ENCODE results near the gene LYRM4. TPM values are rescaled to one million over a fixed set of nuclear protein-coding genes. Genes with fewer than 3 reads are reported as not detected.
A peak's percentile ranks its signal among the peaks of the same experiment; 100 is the strongest.

LYRM4 gene
- total RNA-seq, 4 donors from 2014 or later, result 8.4 to 20.1 (median 12.2) TPM

DNA sequence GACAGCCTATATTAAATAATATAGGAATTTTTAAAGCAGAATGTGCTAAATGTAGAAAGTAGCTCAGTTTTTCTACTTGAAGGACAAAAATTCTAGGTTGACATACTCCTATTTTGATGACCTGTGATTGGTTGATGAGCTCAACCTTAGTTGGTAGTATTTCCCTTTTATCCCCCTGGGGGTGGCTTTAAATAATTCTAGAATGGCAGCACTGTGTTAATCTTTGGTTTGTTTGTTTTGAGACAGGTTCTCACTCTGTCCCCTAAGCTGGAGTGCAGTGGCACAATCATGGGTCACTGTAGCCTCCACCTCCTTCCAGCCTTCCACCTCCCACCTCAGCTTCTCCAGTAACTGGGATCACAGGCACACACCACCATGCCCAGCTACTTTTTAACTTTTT, 29.8 kb upstream of the LYRM4 start:
- no peaks in the 10 kb centered on the region for H3K9me3 ChIP-seq
- in situ Hi-C loops (cut with MboI; ENCODE audit: low sequenced_read_pairs in 4 of 4) (no loop called here), intact Hi-C loops (cut with DNase I; ENCODE audit: low total_unique reads) (no loop called here)
- no peaks in the 10 kb centered on the region for H3K27me3 ChIP-seq
- H3K4me1 ChIP-seq, result peaks cover 25 to 28% of the 10 kb centered on the region in 2 donors
- H3K27ac ChIP-seq, result no peak overlapping the region
- no peaks in the 10 kb centered on the region for H3K36me3 ChIP-seq
- DNase-seq, result no peak
- no peak for ATAC-seq
- TF ChIP-seq, protein P1, sequence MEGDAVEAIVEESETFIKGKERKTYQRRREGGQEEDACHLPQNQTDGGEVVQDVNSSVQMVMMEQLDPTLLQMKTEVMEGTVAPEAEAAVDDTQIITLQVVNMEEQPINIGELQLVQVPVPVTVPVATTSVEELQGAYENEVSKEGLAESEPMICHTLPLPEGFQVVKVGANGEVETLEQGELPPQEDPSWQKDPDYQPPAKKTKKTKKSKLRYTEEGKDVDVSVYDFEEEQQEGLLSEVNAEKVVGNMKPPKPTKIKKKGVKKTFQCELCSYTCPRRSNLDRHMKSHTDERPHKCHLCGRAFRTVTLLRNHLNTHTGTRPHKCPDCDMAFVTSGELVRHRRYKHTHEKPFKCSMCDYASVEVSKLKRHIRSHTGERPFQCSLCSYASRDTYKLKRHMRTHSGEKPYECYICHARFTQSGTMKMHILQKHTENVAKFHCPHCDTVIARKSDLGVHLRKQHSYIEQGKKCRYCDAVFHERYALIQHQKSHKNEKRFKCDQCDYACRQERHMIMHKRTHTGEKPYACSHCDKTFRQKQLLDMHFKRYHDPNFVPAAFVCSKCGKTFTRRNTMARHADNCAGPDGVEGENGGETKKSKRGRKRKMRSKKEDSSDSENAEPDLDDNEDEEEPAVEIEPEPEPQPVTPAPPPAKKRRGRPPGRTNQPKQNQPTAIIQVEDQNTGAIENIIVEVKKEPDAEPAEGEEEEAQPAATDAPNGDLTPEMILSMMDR (IDR thresholded peaks at IDR 0.05 in 4 of 5, conservative IDR thresholded peaks at IDR 0.05 in 1 of 5), result no peak
- TF ChIP-seq POLR2A (IDR thresholded peaks at IDR 0.05), result no peak
- H3K4me3 ChIP-seq, result no peak overlapping the region

DNA sequence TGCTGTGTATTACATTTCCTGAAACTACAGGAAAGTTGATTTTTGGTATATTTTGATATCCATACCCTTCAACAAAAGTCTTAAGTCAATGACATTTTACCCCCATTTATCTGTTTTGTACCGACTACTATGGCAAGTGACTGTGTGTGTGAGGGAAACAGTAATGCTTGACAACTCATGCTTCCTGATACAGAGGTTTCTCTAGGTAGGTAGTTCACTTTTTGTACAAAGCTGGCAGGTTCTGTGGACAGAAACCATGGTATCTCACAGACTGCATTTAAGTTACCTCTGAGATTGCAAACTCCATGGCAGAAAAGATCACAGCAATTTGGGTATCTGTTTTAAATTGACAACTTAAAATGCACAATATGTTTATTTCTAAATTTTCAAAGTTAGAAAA, 29.3 kb upstream of the LYRM4 start:
- no peak for DNase-seq
- no peak for ATAC-seq
- intact Hi-C loops (cut with DNase I; ENCODE audit: low total_unique reads), result no loop called here
- Histone ChIP-seq H3K4me3 (no peak overlapping the region), H3K36me3 (no peaks in the 10 kb centered on the region), H3K27ac (no peak overlapping the region), H3K4me1 (peaks cover 25 to 28% of the 10 kb centered on the region in 2 donors), H3K27me3 (no peaks in the 10 kb centered on the region), H3K9me3 (no peaks in the 10 kb centered on the region)
- no peak for TF ChIP-seq POLR2A (IDR thresholded peaks at IDR 0.05)
- TF ChIP-seq, protein P1 (IDR thresholded peaks at IDR 0.05 in 4 of 5, conservative IDR thresholded peaks at IDR 0.05 in 1 of 5), result no peak
- in situ Hi-C loops (cut with MboI; ENCODE audit: low sequenced_read_pairs in 4 of 4), result no loop called here

DNA sequence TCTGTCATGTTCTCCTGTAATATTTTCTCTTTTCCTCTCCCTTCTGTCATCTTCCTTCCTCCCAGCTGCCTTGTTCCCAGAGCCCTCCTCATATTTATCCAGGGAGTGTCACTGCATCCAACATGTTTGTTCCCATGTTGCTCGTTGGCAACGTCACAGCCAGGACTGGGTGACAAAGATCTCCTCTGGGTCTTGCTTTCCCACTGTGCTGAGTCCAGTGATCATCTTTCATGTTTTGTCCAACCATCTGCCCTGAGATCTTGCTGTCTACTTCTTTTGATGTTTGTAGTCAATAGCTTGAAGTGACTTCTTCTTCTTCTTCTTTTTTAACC, 27.2 kb upstream of the LYRM4 start:
- H3K36me3 ChIP-seq, result no peaks in the 10 kb centered on the region
- no peaks in the 10 kb centered on the region for H3K9me3 ChIP-seq
- H3K27me3 ChIP-seq, result no peaks in the 10 kb centered on the region
- peak overlapping the region; percentile 71 to 76 (median 72) for H3K27ac ChIP-seq
- H3K4me1 ChIP-seq, result peaks cover 21% of the 10 kb centered on the region in 2 donors
- DNase-seq (peak; percentile 18 to 19), ATAC-seq (peak; percentile 55 to 67)
- intact Hi-C loops (cut with DNase I; ENCODE audit: low total_unique reads), result no loop called here
- peak overlapping the region in 1 of 4 donors; percentile 32 for H3K4me3 ChIP-seq
- in situ Hi-C loops (cut with MboI; ENCODE audit: low sequenced_read_pairs in 4 of 4), result no loop called here
- no peak for TF ChIP-seq POLR2A (IDR thresholded peaks at IDR 0.05)
- TF ChIP-seq, protein P1 (IDR thresholded peaks at IDR 0.05 in 4 of 5, conservative IDR thresholded peaks at IDR 0.05 in 1 of 5), result no peak

DNA sequence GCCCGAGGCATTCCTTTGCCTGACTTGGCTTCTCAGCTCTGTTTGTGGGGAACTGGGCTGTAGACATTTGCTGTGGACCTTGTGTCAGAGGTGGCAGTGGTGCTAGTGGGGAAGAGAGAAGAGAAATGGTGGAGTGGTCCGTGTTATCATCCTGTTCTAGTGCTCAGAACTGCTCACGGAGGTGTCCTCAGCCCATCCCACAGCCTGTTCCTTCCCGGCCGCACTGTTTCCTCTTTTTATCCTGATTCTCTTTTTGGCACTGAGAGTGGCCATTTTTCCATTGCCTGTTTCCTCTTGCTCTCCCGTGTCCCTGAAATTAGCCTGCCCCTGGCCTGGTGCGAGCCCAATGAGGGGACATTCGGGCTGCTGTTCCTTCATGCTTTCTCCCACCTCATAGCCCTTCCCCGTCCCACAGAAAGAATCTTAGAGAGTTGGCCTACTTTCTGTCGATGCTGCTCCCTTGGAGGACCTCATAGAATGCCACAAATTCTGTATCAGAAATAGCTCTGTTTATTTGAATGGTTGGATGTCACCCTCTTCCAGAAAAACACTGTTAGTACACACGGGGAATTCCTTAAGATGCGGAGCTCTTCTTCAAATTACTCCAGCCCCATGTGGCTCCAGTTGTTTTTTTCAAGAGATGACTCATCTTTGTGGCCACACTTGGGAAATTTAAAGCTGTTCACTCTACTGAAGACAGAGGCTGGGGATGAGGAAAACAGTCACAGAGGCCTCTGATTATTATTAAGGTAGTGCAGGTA, 26.6 kb upstream of the LYRM4 start:
- intact Hi-C loops (cut with DNase I; ENCODE audit: low total_unique reads), result no loop called here
- TF ChIP-seq POLR2A (IDR thresholded peaks at IDR 0.05), result no peak
- TF ChIP-seq, protein P1 (IDR thresholded peaks at IDR 0.05 in 4 of 5, conservative IDR thresholded peaks at IDR 0.05 in 1 of 5), result peak in 1 of 5 experiments; percentile 14
- Histone ChIP-seq H3K36me3 (no peaks in the 10 kb centered on the region), H3K27ac (peak overlapping the region; percentile 71 to 76 (median 72)), H3K27me3 (no peaks in the 10 kb centered on the region), H3K4me3 (peak overlapping the region in 3 of 4 donors; percentile 13 to 32 (median 13)), H3K9me3 (no peaks in the 10 kb centered on the region), H3K4me1 (peaks cover 21% of the 10 kb centered on the region in 2 donors)
- DNase-seq (peak in 1 of 2 donors; percentile 18), ATAC-seq (peak; percentile 95 to 96)
- in situ Hi-C loops (cut with MboI; ENCODE audit: low sequenced_read_pairs in 4 of 4), result no loop called here

All from gastrocnemius medialis (tissue), 4 donors.